ENCODE measurements around the gene MT1X. TPM values are rescaled to one million over a fixed set of nuclear protein-coding genes. Genes with fewer than 3 reads are reported as not detected.
"Not testable (repeated sequence)": the region's sequence is repeated elsewhere in the genome, so short reads cannot be mapped to it uniquely, and the experiment has no call there.

The MT1X gene
- polyA plus RNA-seq, 4 donors, result 93.7 to 776 (median 195) TPM

- Histone ChIP-seq H3K4me1 (ENCODE audit: control insufficient read depth in 3 of 3, insufficient read depth in 2 of 3, low read depth in 1 of 3, low read length in 2 of 3) (peaks cover 0 to 21% (median 0%) of the 10 kb centered on the region in 3 donors), H3K36me3 (ENCODE audit: control insufficient read depth in 3 of 3, insufficient read depth in 2 of 3, low read depth in 1 of 3, low read length in 3 of 3) (peaks cover 0 to 8% (median 0%) of the 10 kb centered on the region in 3 donors), H3K4me3 (ENCODE audit: low read depth in 1 of 3, low read length in 3 of 3) (peak overlapping the region in 1 of 3 donors; percentile 41), H3K27ac (ENCODE audit: low read depth in 1 of 3, low read length in 2 of 3) (no peak overlapping the region), H3K9me3 (ENCODE audit: control insufficient read depth in 2 of 2, insufficient read depth in 1 of 2, low read depth in 1 of 2, low read length in 1 of 2) (no peaks in the 10 kb centered on the region), H3K27me3 (ENCODE audit: control insufficient read depth in 3 of 3, insufficient read depth in 3 of 3, low read length in 3 of 3) (peaks cover 0 to 51% (median 19%) of the 10 kb centered on the region in 3 donors)
- WGBS, 3 donors, result 67 to 77% (median 69%) methylated on average over 2 of the region's 2 CpGs
- no peak for FAIRE-seq
- DNase-seq, result no peak
These were observed 11.7 kb upstream of the MT1X start for GRCh38 chr16:56670620-56670934.

- H3K27ac ChIP-seq (ENCODE audit: low read depth in 1 of 3, low read length in 2 of 3); H3K4me3 ChIP-seq (ENCODE audit: low read depth in 1 of 3, low read length in 3 of 3); DNase-seq; FAIRE-seq; H3K9me3 ChIP-seq (ENCODE audit: control insufficient read depth in 2 of 2, insufficient read depth in 1 of 2, low read depth in 1 of 2, low read length in 1 of 2); H3K36me3 ChIP-seq (ENCODE audit: control insufficient read depth in 3 of 3, insufficient read depth in 2 of 3, low read depth in 1 of 3, low read length in 3 of 3): not testable (repeated sequence)
- 72 to 73% (median 72%) methylated on average over 2 of the region's 2 CpGs for WGBS, 3 donors
- Histone ChIP-seq H3K27me3 (ENCODE audit: control insufficient read depth in 3 of 3, insufficient read depth in 3 of 3, low read length in 3 of 3) (peaks cover 0 to 54% (median 19%) of the 10 kb centered on the region in 3 donors), H3K4me1 (ENCODE audit: control insufficient read depth in 3 of 3, insufficient read depth in 2 of 3, low read depth in 1 of 3, low read length in 2 of 3) (peaks cover 0 to 21% (median 0%) of the 10 kb centered on the region in 3 donors)
These were observed 10.6 kb upstream of the MT1X start for GRCh38 chr16:56671691-56672090.

GRCh38 chr16:56672171-56672570 is 10.1 kb upstream of the MT1X start:
- Histone ChIP-seq H3K27me3 (ENCODE audit: control insufficient read depth in 3 of 3, insufficient read depth in 3 of 3, low read length in 3 of 3) (peaks cover 0 to 49% (median 19%) of the 10 kb centered on the region in 3 donors), H3K4me1 (ENCODE audit: control insufficient read depth in 3 of 3, insufficient read depth in 2 of 3, low read depth in 1 of 3, low read length in 2 of 3) (peaks cover 0 to 21% (median 0%) of the 10 kb centered on the region in 3 donors)
- DNase-seq; H3K4me3 ChIP-seq (ENCODE audit: low read depth in 1 of 3, low read length in 3 of 3); H3K9me3 ChIP-seq (ENCODE audit: control insufficient read depth in 2 of 2, insufficient read depth in 1 of 2, low read depth in 1 of 2, low read length in 1 of 2); H3K36me3 ChIP-seq (ENCODE audit: control insufficient read depth in 3 of 3, insufficient read depth in 2 of 3, low read depth in 1 of 3, low read length in 3 of 3); H3K27ac ChIP-seq (ENCODE audit: low read depth in 1 of 3, low read length in 2 of 3); FAIRE-seq: not testable (repeated sequence)
- 86 to 95% (median 89%) methylated on average over 3 of the region's 3 CpGs for WGBS, 3 donors

GRCh38 chr16:56672761-56673536 is 9.3 kb upstream of the MT1X start:
- 84 to 88% (median 86%) methylated on average over 11 of the region's 11 CpGs for WGBS, 3 donors
- Histone ChIP-seq H3K4me3 (ENCODE audit: low read depth in 1 of 3, low read length in 3 of 3) (no peak overlapping the region), H3K27ac (ENCODE audit: low read depth in 1 of 3, low read length in 2 of 3) (no peak overlapping the region), H3K36me3 (ENCODE audit: control insufficient read depth in 3 of 3, insufficient read depth in 2 of 3, low read depth in 1 of 3, low read length in 3 of 3) (peaks cover 0 to 3% (median 0%) of the 10 kb centered on the region in 3 donors), H3K4me1 (ENCODE audit: control insufficient read depth in 3 of 3, insufficient read depth in 2 of 3, low read depth in 1 of 3, low read length in 2 of 3) (peaks cover 0 to 21% (median 0%) of the 10 kb centered on the region in 3 donors), H3K27me3 (ENCODE audit: control insufficient read depth in 3 of 3, insufficient read depth in 3 of 3, low read length in 3 of 3) (peaks cover 0 to 44% (median 19%) of the 10 kb centered on the region in 3 donors), H3K9me3 (ENCODE audit: control insufficient read depth in 2 of 2, insufficient read depth in 1 of 2, low read depth in 1 of 2, low read length in 1 of 2) (no peaks in the 10 kb centered on the region)
- no peak for FAIRE-seq
- no peak for DNase-seq

DNA sequence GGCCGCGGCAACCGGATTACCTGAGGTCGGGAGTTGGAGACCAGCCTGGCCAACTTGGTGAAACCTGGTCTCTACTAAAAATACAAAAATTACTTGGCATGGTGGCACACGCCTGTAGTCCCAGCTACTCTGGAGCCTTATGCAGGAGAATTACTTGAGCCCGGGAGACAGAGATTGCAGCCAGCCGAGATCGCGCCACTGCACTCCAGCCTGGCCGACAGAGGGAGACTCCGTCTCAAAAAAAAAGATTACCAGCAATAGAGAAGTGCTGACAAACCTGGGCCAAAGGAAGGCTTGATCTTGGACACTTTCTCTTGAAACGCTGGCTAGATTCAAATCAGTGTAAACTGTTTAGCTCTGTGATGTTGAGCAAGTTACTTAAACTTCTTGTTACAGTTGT is 8.3 kb upstream of the MT1X start:
- H3K27ac ChIP-seq (ENCODE audit: low read depth in 1 of 3, low read length in 2 of 3), result no peak overlapping the region
- H3K9me3 ChIP-seq (ENCODE audit: control insufficient read depth in 2 of 2, insufficient read depth in 1 of 2, low read depth in 1 of 2, low read length in 1 of 2), result no peaks in the 10 kb centered on the region
- DNase-seq (peak; percentile 54 to 59), FAIRE-seq (no peak)
- peaks cover 0 to 12% (median 0%) of the 10 kb centered on the region in 3 donors for H3K4me1 ChIP-seq (ENCODE audit: control insufficient read depth in 3 of 3, insufficient read depth in 2 of 3, low read depth in 1 of 3, low read length in 2 of 3)
- peaks cover 0 to 3% (median 0%) of the 10 kb centered on the region in 3 donors for H3K36me3 ChIP-seq (ENCODE audit: control insufficient read depth in 3 of 3, insufficient read depth in 2 of 3, low read depth in 1 of 3, low read length in 3 of 3)
- peaks cover 0 to 35% (median 14%) of the 10 kb centered on the region in 3 donors for H3K27me3 ChIP-seq (ENCODE audit: control insufficient read depth in 3 of 3, insufficient read depth in 3 of 3, low read length in 3 of 3)
- WGBS, 3 donors, result 31 to 43% (median 38%) methylated on average over 12 of the region's 12 CpGs
- H3K4me3 ChIP-seq (ENCODE audit: low read depth in 1 of 3, low read length in 3 of 3), result no peak overlapping the region

DNA sequence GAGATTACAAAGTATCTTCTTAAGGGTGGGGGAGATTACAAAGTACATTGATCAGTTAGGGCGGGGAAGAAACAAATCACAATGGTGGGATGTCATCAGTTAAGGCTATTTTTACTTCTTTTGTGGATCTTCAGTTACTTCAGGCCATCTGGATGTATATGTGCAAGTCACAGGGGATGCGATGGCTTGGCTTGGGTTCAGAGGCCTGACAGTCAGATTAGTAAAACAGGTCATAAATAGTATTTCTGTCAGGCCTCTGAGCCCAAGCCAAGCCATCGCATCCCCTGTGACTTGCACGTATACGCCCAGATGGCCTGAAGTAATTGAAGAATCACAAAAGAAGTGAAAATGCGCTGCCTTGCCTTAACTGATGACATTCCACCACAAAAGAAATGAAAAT is 7.7 kb upstream of the MT1X start:
- 88 to 93% (median 89%) methylated on average over 6 of the region's 6 CpGs for whole genome bisulfite sequencing, 3 donors
- H3K36me3 ChIP-seq (ENCODE audit: control insufficient read depth in 3 of 3, insufficient read depth in 2 of 3, low read depth in 1 of 3, low read length in 3 of 3); H3K4me3 ChIP-seq (ENCODE audit: low read depth in 1 of 3, low read length in 3 of 3); H3K9me3 ChIP-seq (ENCODE audit: control insufficient read depth in 2 of 2, insufficient read depth in 1 of 2, low read depth in 1 of 2, low read length in 1 of 2); FAIRE-seq; H3K27ac ChIP-seq (ENCODE audit: low read depth in 1 of 3, low read length in 2 of 3); DNase-seq; H3K4me1 ChIP-seq (ENCODE audit: control insufficient read depth in 3 of 3, insufficient read depth in 2 of 3, low read depth in 1 of 3, low read length in 2 of 3): not testable (repeated sequence)
- peaks cover 0 to 28% (median 10%) of the 10 kb centered on the region in 3 donors for H3K27me3 ChIP-seq (ENCODE audit: control insufficient read depth in 3 of 3, insufficient read depth in 3 of 3, low read length in 3 of 3)

GRCh38 chr16:56675685-56676210 is 6.5 kb upstream of the MT1X start:
- H3K4me1 ChIP-seq (ENCODE audit: control insufficient read depth in 3 of 3, insufficient read depth in 2 of 3, low read depth in 1 of 3, low read length in 2 of 3), result no peaks in the 10 kb centered on the region
- peak overlapping the region in 2 of 3 donors; percentile 39 to 45 for H3K4me3 ChIP-seq (ENCODE audit: low read depth in 1 of 3, low read length in 3 of 3)
- H3K27ac ChIP-seq (ENCODE audit: low read depth in 1 of 3, low read length in 2 of 3), result no peak overlapping the region
- H3K36me3 ChIP-seq (ENCODE audit: control insufficient read depth in 3 of 3, insufficient read depth in 2 of 3, low read depth in 1 of 3, low read length in 3 of 3), result peaks cover 0 to 1% (median 0%) of the 10 kb centered on the region in 3 donors
- WGBS, 3 donors, result 3 to 10% (median 4%) methylated on average over 24 to 32 of the region's 32 CpGs
- peaks cover 0 to 17% (median under 1%) of the 10 kb centered on the region in 3 donors for H3K27me3 ChIP-seq (ENCODE audit: control insufficient read depth in 3 of 3, insufficient read depth in 3 of 3, low read length in 3 of 3)
- FAIRE-seq (no peak), DNase-seq (peak; percentile 35 to 60)
- no peaks in the 10 kb centered on the region for H3K9me3 ChIP-seq (ENCODE audit: control insufficient read depth in 2 of 2, insufficient read depth in 1 of 2, low read depth in 1 of 2, low read length in 1 of 2)

GRCh38 chr16:56677474-56677873 is 4.8 kb upstream of the MT1X start:
- no peak overlapping the region for H3K4me3 ChIP-seq (ENCODE audit: low read depth in 1 of 3, low read length in 3 of 3)
- H3K27me3 ChIP-seq (ENCODE audit: control insufficient read depth in 3 of 3, insufficient read depth in 3 of 3, low read length in 3 of 3), result peaks cover 0 to 13% (median 0%) of the 10 kb centered on the region in 3 donors
- DNase-seq (no peak), FAIRE-seq (no peak)
- no peaks in the 10 kb centered on the region for H3K36me3 ChIP-seq (ENCODE audit: control insufficient read depth in 3 of 3, insufficient read depth in 2 of 3, low read depth in 1 of 3, low read length in 3 of 3)
- 70 to 76% (median 76%) methylated on average over 3 of the region's 3 CpGs for WGBS, 3 donors
- peaks cover 0 to 6% (median 0%) of the 10 kb centered on the region in 3 donors for H3K4me1 ChIP-seq (ENCODE audit: control insufficient read depth in 3 of 3, insufficient read depth in 2 of 3, low read depth in 1 of 3, low read length in 2 of 3)
- H3K9me3 ChIP-seq (ENCODE audit: control insufficient read depth in 2 of 2, insufficient read depth in 1 of 2, low read depth in 1 of 2, low read length in 1 of 2), result no peaks in the 10 kb centered on the region
- no peak overlapping the region for H3K27ac ChIP-seq (ENCODE audit: low read depth in 1 of 3, low read length in 2 of 3)

Measured in small intestine (tissue), 7 donors.